OCI-LY1 (cell line): Measurements from ENCODE around the gene DGCR6.

Experiments
- EZH2 ChIP-seq: fragments of 200-600 bp; sonication (generic), shearing (Covaris generic); IDR thresholded peaks from 2 replicates; pipeline ENCODE4 v1.8.0; 2017; ENCODE audit warnings: borderline replicate concordance, mixed run types, mild to moderate bottlenecking, antibody characterized with exemption, low read length, moderate library complexity, mixed read lengths
- TF ChIP-seq, protein P1 (sequence below): fragments of 200-600 bp; sonication (generic), shearing (Covaris generic); IDR thresholded peaks from 2 replicates; pipeline ENCODE4 v1.5.1; 2017; ENCODE audit warnings: mild to moderate bottlenecking, antibody characterized with exemption, low read length, moderate library complexity, mixed read lengths

DNA sequence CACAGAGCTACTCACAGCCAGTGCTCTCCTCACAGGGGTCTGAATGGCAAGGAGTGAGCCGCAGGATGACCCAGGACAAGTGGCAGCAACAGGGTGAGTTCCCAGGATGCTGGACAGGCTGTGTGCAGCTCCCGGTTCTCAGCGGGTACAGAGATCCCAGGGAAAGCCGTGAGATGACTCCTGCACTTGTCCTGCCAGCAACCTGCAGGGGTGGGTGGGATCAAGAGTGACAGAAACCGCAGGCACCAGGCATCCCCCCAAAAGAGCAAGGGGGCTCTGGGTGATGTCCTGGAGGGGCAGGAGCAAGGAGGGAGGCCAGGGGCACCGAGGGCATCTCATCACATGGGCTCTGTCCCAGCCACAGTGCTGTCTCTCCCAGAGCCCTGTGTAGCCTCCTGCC, 45.9 kb downstream of the DGCR6 start:
- TF ChIP-seq, protein P1, sequence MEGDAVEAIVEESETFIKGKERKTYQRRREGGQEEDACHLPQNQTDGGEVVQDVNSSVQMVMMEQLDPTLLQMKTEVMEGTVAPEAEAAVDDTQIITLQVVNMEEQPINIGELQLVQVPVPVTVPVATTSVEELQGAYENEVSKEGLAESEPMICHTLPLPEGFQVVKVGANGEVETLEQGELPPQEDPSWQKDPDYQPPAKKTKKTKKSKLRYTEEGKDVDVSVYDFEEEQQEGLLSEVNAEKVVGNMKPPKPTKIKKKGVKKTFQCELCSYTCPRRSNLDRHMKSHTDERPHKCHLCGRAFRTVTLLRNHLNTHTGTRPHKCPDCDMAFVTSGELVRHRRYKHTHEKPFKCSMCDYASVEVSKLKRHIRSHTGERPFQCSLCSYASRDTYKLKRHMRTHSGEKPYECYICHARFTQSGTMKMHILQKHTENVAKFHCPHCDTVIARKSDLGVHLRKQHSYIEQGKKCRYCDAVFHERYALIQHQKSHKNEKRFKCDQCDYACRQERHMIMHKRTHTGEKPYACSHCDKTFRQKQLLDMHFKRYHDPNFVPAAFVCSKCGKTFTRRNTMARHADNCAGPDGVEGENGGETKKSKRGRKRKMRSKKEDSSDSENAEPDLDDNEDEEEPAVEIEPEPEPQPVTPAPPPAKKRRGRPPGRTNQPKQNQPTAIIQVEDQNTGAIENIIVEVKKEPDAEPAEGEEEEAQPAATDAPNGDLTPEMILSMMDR: no peak
- no peak for TF ChIP-seq EZH2
